Activated CD4-positive, CD25-positive, alpha-beta regulatory T cell treated with anti-CD3 and anti-CD28 coated beads, Interleukin-2, amount 50 U/mL, for 72 hours (primary cell): ENCODE data around the gene TCEA3.

ENCODE experiments used
- DNase-seq: peaks from one replicate; pipeline ENCODE4 v3.0.0; 2021

TCEA3 gene

DNA sequence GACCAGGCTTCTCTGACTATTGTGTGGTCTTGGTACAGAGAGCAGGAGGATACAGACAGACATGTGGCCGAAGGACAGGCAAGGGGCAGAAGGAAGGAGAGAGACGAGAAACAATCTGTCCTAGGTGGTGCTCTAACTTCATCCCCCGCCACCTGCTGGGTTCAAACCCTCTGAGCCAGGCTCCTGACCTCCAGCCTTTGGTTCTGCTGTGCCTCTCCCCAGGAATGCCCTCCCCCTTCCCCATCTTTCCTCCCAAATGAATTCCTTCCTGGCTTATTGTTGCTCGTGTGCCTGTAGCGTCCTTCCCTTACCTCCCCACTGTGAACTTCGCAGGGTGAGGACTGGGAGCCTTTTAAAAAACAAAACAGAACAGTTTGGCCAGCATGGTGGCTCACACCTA is 5.4 kb downstream of the TCEA3 start:
- DNase-seq, result no peak

DNA sequence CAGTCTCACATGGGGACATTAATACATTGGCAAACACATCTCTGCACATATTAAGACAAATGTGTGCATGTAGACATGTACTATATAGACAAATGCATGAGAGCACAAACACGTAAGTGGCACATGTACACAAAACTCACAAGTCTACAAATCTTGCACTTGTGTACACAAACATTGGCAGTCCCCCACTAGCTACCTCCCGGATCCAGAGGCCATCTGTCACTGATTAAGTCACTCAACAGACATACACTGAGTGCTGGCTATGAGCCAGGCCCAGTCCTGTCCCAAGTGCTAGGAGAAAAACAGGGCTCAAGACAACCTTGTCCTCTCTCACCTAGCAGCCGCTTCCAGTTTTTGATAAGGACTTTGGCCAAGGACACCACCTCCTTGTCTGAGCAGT is 7.0 kb downstream of the TCEA3 start:
- no peak for DNase-seq

DNA sequence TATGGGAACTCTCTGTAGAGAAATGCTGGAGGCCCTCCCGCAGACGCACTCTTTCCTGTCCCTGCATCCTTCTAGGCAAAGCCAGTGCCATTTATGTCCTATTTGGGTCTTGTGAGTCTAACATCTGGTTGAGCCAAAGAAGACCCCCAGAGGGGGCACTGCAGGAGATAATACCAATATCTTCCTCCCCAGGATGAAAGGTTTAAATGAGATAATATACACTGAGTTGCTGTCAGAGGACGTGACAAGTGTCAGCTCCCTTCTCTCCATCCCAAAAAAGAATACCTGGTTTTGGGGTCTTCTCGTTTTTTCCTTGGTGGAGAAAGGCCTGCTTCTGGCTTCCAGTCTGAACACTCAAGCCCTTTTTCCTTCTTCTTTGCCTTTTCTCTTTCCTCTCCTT is 7.6 kb downstream of the TCEA3 start:
- no peak for DNase-seq

DNA sequence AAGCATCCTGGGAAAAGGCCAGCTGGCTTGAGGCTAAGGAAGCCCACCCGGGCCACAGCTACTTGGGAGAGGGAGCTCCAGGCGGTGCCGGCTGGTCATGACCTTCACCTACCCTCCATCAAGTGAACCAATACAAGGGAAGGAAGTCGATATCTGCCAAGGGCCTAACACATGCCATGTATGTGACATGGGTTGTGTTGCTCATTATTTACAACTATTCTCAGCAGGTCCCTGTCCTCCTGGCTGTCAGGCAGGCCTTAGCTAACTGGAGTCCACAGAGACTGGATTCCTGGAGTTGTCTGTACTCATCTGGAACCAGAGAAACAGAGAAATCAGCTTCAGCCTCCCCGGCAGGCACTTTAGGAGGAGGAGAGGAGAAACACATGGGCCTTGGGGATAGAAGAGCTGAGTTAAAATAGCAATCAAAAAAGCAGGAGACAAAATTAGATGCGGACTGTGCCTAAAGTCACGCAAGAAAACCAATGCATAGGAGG is 15.7 kb downstream of the TCEA3 start:
- no peak for DNase-seq

DNA sequence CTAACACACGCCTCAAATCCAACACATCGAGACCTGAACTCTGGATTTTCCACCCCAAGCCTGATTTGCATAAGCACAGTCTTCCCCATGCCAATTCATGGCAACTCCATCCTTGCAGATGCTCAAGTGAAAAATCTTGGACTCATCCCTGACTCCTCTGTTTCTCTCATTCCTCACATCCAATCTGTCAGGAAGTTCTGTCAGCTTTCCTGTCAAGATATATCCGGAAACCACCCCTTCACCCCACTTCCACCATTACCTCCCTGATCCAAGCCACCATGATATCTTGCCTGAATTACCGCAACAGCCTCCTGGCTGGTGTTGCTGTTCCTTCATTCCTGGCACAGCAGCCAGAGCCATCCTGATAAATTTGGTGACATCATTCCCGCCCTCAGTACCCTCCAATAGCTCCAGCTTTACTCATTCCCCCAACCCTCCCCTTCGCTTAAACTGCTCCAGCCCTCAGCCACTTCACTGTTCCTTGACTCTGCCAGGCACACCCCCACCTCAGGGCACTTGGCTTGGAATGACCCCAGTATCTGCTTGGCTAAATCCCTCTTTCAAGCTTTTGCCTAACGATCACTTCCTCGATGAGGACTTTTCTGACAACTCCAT is 17.4 kb downstream of the TCEA3 start:
- no peak for DNase-seq

DNA sequence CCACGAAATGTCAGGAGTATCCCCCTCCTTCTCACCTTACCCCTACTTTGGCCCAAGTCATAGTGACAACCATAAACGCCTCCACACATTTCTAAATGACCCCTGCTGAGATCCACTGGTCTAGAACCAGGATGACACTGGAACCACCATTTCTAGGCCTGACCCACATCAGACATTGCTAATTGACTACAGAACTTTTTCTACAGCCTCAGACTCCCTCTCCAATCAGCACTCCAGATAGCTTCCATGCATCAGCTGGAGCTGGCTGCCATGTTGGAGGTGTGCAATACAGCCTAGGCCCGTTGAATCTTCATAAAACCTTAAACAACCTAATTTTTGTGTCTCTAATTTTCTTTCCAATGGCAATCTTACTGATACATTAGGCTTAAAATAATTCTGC is 18.6 kb downstream of the TCEA3 start:
- no peak for DNase-seq

DNA sequence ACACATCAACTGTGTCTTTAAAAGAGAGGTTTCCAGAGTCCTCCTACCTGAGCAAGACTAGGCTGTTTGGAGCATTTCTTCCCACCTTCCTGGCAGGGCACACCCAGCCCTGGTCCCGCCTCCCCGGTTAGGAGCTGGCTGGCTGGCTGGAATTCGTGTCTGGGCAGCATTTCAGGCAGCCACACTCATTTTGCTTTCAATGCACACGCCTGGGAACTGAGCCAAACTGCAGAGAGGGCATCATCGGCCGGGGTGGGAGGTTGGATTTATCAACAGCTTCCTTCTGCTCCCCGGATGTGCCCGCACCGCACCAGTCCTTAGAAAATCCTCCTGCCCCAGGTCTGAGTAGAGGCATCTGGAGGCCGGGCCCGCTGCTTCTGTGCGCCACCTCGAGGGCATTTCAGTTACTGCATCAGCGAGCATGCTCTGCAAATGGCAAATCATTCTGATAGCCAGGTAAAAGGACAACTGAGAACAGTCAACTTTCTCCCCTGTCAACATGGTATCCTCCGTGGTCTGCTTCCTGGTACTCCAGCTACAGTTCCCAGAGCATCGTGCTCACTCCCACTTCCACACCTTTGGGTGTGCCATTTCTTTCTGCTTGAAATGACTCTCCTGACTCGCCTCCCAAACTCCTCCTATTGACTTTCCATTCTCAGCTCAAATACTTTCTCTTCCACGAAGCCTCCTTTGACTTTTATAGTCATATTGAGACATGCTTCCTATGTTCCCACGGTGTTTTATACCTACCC is 20.6 kb downstream of the TCEA3 start:
- peak; percentile 90 for DNase-seq

DNA sequence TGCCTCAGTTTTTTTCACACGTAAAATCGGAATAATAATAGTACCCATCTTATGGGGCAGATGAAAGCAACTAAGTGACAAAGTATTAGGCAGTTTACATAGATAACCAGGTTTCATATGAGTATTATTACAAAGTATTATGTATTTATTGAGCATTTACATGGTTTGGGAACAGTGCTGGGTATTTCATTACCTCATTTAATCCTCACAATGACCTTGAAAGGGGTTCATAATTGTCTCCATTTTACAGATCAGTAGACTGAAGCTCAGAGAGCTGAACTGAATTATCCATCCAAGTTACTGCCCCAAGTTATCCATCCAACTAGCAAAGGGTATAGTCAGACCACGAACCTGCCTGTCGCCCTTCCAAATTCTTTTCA is 21.2 kb downstream of the TCEA3 start:
- no peak for DNase-seq

DNA sequence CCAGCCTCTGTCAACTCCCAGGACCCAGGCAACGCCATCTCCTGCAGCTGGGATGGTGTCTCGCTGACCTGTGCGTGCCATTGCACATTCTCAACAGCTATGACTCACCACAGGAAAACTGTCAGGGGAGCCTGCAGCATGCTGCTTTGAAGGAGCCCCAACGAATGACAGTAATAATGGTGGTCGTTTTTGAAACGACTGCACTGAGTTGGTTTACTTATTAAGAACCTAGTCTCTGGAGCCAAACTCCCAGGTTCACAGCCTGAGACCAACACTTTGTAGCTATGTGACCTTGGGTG is 21.6 kb downstream of the TCEA3 start:
- DNase-seq, result no peak

DNA sequence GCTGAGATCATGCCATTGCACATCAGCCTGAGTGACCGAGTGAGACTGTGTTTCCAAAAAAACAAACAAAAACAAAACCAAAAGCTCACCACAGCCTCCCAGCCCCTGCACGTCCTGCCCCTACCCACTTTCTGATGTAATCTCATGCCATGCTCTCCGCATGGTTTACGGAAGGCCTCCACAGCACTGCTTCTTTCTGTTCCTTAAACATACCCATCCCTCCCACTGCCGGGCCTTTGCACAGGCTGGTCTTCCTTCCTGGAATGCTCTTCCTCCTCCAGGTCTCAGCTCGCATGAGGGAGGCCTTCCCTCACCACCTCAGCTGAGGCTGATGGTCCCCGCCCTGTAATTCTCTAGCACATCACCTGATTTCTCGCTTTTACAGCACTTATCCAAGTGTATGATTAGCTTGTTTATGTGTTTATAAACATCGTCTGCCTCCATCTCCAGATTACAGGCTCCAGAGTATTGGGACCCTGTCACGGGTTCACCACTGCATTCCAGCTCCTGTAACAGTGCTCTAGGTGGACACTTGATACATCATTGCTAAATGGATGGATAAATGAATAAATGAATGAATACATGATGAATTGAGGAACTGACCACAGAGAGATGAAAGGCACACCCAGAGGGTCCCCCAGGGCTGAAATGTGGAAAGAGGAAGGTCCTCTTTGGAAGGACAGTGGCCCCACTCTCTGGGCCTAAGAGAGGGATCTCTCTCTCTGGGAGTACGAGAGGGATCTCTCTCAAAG is 22.1 kb downstream of the TCEA3 start:
- DNase-seq, result no peak

DNA sequence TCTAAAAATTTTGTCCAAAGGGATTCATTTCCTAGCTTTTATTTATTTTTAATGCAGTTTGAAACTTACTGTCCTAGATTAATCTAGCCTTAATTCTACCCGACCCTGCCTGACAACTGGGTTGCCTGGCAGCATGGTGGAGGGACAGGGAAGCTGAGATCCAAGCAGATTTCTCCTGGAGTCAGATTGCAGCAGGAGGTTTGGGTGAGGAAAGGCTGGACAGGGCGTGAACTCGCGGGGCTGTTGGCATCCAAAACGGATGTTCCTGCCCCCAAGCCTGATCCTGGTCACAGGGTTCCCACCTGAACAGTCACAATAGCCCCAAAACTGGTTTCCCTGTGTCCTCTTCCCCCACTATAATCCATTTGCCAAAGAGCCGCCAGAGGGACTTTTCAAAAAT is 23.2 kb downstream of the TCEA3 start:
- no peak for DNase-seq

DNA sequence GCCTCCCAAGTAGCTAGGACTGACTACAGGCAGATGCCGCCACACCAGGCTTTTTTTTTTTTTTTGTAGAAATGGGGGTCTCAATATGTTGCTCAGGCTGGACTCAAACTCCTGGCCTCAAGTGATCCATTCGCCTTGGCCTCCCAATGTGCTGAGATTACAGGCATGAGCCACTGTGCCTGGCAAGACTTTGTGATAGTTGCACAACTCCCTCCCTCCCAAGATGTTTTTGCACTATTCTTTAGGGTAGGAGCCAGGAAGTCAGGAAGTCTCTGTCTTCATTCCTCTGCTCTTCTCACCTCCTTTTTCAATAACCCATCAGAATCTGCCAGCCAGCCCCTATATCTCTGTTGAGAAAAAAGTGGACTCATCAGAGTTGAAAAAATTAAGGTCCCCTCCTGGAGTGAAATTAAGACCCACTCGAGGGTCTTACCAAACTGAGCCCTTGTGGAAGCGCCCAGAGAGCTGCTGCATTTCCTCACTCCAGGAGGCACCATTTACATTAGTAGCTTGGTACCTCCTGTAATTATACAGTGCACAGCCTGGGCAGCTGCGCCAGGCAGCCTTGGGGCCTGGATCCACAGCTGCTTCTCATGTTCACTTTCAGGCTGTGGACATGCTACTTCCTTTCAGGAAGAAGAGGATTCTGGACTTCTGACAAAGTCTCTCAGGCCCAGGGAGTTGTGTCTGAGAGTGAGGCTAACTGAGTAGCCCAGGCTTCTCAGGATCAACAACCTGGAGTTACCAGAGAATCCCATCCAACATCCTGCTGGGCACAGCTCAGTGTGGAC is 24.0 kb downstream of the TCEA3 start:
- DNase-seq, result no peak

DNA sequence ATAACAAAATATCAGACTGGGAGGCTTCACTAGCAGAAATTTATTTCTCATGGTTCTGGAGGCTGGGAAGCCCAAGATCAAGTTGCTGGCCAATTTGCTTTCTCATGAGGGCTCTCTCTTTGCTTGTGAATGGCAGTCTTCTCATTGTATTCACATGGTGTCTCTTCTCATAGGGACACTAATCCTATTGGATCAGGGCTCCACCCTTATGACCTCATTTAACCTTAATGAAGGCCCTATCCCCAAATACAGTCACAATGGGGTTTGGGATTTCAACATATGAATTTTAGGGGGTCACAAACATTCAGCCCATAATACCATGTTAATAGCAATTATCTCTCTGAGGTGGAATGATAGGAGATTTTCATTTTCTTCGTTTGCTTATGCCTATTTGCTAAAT is 25.3 kb downstream of the TCEA3 start:
- no peak for DNase-seq

DNA sequence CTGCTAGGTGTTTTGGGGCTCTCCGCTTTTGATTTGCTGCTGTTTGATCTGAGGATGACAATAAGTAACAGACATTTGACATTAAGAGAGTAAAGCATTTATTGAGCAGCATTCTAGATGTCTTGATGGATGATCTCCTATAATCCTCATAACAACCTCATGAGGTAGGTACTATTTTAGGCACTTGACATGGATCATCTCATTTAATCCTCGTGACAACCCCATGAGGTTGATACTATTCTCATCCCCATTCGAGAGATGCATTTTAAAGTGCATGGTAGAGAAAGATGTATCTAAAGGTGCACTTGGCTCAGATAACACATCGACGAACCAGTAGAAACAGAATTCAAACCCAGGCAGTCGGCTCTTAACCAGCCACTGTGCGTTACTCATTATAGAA is 26.6 kb downstream of the TCEA3 start:
- DNase-seq, result no peak

DNA sequence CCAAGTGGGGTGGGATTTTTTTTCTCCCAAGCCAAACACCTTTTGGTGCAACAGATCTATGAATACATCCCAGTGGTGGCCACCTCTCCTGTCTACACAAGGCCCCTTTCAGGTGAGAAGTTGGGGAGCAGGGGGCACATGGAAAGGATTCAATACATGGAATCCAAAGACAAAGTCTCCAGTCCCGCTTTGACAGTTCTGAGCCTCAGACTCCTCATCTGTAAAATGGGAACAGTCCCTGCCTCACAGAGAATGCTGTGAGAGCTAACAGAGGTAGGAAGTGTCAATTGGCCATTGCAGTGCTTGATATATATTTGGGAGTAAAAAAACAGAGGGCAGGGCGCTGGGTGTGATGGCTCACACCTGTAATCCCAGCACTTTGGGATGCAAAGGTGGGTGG is 28.2 kb downstream of the TCEA3 start:
- no peak for DNase-seq

DNA sequence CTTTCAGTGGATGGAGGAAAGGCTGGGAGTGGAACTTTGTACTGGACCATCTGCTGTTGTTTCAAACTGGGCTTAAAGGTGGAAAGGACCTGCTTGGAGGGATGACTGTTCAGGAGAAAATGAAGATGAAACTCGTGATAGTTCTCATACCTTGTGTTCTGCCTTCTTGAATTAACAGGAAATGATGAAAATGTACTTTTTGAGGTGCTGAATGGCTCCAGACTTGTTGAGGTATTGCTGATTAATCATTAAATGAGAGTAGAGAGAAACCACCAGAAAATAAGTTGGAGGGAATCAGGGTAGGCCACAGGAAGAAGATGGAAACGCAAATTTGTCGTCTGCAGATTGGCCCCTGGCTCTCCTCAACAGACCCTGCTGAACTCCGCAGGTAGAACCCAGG is 28.7 kb downstream of the TCEA3 start:
- DNase-seq, result no peak

DNA sequence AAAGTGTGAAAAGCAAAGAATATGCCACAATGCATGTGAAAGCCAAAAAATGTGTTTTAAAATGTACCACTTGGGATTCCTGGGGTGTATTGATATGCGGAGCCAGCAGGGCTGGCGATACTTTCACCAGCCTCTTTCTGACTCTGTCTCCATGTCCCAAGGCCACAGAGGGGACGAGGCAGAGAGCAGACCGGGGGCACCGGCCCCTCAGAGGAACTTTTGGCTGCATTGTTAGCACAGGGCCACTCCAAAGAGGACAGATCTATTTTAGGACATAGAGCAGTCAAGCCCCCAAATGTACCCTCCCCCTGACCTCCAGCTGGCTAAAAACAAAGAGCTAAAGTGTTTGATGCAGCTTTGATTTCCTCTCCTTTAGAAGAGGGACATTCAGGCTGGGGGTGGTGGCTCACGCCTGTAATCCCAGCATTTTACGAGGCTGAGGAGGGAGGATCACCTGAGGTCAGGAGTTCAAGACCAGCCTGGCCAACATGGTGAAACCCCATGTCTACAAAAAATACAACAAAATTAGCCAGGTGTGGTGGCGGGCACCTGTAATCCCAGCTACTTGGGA is 29.3 kb downstream of the TCEA3 start:
- no peak for DNase-seq

DNA sequence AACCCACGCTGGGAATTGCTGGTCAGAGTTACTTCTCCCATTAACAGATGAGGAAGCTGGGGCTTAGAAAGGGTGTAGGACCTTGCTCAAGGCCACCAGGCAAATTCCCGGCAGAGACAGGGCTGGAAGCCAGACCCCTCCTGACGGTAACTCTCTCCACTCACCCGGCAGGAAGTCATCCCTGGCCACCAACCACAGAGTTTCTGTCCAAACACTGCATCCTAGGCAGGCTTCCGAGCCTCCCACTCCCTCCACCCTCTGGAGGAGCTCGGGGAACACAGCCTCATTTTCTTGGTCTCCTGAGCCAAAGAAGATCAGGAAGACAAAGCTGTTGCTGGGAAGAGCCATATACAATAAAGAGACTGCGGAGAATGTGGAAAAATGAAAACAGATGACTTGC is 29.9 kb downstream of the TCEA3 start:
- no peak for DNase-seq

DNA sequence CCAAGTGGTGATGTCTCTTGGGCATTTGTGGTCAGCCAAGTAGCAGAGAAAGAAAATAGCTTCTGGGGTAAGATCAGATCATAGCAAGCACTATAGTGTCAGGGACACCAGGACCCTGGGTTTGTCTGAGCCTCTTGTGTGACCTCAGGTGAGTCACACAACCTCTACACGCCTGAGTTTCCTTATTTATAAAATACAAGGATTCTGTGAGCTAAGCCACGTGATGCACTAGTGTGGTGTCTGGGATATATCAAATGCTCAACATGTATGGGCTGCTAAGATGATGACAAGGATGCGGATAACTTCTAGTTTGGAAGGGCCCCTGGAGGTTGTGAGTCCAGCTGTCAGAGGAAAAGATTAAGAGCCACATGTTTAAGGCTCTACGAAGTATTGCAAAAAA is 30.4 kb downstream of the TCEA3 start:
- no peak for DNase-seq

DNA sequence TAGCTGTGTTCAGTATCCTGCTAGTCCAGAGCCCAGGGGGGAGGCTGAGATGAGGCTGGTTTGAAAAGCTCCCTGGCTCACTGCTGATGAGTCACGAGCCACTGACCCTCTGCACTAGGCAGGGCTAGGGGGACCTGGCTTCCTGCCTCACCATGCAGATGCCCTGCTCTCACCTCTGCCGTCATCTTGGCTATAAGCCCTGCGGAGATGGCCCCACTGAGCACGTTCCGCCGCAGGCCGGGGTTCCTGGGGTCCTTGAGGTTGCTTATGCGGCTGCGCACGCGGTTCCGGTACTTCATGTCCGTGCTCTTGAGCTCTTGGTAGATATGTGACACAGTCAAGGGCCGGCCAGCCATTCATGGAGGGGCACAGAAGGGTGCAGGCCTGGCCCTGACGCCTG is 30.8 kb downstream of the TCEA3 start:
- no peak for DNase-seq

DNA sequence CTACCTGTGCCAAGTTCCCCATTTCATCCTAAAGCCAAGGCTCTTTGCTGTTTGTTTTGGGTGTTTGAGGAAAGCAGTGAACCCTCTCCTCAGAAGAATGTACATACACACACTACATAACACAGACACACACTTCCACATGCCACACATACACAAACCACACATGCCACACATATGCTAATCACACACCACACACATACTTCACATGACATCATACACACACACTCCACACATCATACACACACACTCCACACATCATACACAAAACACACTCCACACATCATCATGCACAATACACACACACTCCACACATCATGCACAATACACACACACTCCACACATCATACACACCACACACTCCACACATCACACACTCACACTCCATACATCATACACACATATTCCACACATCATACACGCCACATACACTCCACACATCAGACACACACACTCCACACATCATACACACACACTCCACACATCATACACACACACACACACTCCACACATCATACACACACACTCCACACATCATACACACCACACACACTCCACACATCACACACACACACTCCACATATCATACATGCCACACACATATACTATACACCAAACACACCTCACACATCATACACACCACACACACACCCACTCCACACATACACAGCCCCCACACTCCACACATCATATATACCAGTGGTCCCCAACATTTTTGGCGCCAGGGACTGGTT is 32.3 kb downstream of the TCEA3 start:
- DNase-seq, result no peak

DNA sequence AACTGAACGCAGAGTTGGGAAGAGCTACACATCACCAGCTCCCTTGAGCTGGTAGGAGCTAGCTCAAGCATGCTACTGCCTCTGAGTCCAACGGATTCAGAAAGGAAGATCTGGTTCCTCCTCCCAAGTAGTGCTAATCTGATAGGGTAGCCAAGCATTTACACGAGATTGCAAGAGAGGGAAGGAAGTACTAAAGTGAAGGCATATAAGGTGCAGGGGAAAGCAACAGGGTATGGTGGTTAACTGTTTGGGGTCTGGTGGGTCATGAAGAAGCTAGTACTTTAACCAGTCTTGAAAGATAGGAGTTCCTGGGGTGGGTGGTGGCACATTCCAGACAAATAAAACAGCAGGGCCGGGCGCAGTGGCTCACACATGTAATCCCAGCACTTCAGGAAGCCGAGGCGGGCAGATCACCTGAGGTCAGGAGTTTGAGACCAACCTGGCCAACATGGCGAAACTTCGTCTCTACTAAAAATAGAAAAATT is 34.7 kb downstream of the TCEA3 start:
- no peak for DNase-seq
